ENCODE measurements around the gene LRRC52.

The LRRC52 gene

DNA sequence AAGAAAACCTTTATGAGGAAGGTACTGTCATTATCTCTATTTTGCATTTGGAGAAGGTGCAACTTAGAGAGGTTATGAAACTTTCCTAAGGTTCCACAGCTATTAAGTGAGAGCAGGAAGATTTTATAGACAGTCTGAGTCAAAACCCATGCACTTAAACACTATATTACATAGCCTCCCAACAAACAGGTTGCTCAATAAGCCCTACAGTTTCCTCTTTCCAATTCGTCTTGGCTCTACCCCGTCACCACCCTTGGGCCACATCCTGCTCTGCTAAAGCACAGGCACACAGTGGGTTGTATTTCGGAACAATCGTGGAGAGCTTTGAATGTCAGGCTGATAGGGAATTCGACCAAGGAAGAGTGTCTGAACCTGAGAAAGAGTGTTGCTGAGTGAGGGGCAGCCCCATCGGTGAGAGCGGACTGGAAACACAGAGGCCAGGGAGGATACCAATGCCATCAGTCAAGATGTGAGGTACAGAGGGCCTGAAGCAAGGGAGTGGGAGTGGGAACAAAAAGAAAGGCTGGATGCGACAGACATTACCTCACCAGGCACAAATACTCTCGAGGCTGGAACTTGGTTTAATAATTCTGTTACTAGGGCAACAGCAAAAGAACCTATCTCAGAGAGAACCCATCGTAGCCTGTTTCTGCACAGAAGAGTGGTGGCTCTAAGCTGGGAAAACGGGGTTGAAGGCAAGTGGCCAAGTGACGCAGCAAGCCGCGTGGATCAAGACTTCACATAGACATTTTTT lies 6.3 kb upstream of the LRRC52 start:
- DNase-seq (ENCODE audit: low read depth, low spot score), result no peak

DNA sequence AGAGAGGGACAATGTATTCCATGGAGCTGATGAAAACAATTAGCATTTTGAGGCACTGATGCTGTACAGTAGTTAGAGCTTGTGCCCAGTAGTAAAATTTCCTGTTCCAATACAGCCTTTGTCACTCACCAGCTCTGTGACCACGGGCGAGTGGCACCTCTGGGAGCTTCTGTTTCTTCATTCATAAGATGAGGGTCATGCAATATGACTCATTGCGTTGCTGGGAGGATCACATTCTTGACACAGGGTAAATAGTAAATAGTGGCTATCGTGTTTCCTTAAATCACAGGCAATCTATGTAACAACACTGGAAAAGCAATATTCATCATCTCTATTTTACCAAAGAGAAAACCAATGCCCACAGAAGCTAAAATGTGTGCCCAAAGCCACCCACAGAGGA lies 4.5 kb upstream of the LRRC52 start:
- peak; percentile 10 for DNase-seq (ENCODE audit: low read depth, low spot score)

DNA sequence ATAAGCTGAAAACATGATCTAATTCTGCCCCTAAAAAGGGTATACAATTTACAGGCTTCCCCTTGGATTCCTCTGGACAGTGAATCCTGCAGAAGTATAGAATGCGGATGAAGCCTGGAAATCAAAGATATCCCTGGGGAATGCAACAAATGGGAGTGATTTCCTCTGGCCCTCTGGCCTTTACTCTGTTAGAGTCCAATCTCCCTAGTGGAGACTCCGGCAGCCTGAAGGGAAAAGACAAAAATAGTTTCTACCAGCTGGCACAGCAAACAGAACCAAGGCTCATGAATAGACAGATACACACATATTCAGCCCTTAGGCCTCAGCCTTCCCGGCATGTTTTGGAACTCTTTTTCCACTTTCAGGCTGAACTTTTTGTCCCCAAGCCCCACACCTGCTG lies 3.9 kb upstream of the LRRC52 start:
- no peak for DNase-seq (ENCODE audit: low read depth, low spot score)

DNA sequence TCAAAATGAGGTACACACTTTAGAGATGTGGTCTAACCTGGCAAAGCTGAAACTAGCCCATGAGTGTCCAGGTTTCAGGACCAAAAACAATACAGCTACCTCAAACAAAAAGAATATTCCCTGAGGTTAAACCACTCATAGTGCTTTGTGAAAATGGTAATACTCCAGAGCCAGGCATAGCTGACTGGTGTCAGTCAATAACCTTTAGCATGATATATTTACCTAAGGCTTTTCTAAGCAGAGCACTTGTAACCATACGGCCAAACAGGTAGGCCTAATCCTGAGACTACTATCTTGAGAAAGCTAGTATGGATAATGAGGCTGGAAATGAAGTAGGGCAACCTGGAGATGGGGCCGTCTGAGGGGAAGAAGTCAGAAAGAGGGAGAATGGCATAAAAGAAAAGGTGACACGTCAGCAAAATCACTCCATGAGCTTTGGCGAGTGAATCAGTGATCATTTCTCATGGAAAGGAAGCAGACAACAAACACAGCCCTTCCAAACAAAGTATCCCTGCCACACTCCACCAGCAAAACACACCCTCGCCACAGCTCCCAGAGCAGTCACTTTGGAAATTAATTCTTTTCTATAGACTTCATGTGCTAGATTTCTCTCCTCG lies 1.7 kb upstream of the LRRC52 start:
- DNase-seq (ENCODE audit: low read depth, low spot score), result no peak

DNA sequence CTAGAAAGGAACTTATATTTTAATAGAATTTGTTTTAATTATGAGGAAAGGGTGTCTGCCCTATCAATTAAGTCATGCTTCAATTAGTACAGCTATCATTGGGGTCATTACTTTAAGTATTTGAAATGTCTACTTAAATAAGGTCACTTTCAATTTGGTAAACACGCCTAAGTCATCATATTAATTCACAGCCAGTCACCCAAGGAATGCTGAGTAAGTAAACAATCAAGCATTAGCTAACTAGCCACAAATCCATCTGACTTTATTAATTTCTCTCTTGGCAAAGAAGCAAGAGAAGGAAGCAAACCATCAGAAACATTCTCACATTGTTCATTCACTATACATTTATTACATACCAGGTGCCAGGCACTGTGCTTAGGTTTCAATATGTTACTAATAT lies 1.2 kb upstream of the LRRC52 start:
- DNase-seq (ENCODE audit: low read depth, low spot score), result no peak

DNA sequence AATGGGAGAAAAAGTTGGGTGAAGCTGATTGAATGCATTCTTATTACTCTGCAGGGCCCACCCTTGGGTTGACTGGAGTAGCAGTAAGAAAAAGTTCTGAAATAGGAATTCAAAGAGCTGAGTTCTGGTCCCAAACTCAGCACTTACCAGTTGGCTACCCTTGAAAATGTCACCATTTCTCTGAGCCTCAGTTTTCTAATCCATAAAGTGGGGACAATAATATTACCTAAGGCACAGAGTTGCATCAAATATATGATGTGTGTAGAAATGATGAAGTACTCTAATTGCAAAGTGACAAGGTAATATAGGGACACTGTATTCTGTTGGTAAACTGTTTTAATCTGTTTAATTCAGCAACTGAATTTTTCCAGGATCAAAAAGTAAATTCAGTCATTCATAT lies 1.2 kb downstream of the LRRC52 start:
- no peak for DNase-seq (ENCODE audit: low read depth, low spot score)

DNA sequence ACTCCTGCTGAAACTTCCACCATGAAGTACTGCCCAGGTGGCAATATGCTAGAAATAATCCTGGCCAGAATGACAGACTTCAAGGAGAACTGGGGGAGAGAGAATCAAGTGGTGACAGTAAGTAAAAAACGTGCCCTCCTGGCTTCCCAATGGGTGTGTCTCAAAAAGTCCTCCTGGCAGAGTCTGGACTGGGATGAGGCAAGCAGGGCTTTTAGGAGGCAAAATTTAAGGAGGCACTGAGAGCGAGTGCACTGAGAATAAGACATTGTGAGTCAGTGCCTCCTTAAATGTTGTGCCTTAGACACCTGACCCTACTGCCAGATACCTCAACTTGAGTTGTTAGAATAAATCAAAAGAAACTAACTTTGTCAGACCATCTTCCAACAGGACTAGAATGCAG lies 2.2 kb downstream of the LRRC52 start:
- no peak for DNase-seq (ENCODE audit: low read depth, low spot score)

DNA sequence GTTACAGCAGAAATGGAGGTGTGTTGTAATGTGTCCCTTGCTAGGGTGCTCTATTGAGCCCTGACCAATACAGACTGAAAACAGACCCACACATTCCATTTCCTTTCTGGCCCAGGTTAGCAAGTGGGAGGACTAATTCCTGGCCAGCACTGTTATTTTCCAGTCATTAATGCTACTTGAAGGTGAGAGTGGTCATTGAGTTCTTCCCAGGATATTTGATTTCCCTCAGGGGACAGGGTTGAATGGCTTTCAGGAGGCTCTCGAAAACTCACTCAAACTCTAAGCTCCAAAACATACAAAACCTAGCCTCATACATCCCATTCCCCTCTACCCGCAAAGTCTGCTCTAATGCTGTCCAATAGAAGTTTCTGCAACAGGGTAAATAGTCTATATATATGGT lies 6.2 kb downstream of the LRRC52 start:
- DNase-seq (ENCODE audit: low read depth, low spot score), result no peak

DNA sequence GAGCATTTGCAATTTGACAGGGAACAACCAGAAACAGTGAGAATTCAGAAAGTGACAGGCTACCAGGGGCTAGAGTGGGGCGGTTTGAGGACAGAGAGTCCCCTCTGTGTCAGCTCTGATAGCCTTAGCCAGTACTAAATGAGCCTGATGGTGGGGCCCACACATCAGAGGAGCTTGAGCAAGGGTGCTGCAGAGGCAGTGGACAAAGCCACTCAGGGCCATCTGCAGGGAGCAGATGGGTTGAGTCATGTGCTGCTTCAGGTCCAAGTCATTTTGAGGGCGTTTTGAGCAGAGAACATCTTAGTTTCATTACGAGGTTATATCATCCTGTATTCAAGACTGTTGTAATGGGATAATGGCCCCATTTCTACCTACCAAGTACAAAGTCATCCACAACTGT lies 7.7 kb downstream of the LRRC52 start:
- DNase-seq (ENCODE audit: low read depth, low spot score), result no peak

DNA sequence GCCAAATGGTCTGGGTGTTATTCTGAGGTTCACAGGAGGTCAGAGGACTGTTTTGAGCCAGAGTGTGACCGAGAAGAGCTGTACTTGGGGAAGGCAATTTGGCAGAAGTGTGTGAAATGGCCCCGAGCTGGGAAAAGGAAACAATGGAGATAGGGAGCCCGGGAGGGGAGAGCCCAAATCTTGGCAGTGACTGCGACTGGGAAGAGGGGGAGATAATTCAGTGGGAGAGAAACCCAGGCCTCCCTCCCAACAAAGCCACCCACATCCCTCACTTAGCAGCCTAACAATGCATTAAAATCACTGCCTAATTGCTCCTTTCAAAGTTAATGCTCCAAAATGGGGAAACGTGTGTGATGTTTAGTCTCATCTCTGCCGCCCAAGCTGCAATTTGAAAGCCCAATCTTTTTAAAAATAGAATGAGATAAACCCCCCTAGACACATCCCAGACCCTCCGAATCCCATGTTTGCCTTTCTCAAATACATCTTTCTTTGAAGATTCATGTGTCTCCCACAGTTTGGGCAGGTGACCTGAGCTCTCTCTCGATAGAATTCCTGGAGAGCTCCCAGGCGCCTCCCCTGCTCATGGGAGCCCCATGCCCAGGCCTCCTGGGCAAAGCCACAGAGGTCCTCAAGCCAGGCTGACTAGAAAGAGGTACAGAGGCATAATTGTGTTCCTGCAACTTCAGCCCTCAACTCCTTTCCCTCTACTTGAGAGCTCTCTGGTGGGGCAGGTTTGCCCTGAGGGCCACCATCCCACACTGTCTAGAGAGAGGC lies 17.3 kb downstream of the LRRC52 start:
- DNase-seq (ENCODE audit: low read depth, low spot score), result no peak

DNA sequence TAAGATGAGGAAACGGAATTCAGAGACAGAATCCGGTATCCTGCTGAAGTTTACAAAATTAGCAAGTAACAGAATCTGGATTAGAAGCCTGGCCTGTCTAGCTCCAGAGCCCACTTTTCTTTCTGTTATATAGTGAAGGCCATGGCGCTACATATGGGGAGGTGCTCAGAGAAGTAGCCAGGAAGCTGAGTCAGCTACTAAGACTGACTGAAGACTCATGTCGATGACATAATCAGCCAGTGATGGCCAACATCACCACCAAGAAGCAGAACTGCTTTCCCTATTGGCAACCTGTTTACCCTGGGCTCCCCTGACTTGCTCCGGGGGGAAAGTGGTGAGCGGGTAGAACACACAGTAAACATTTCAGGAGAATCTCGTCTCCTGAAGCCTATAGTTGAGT lies 18.8 kb downstream of the LRRC52 start:
- DNase-seq (ENCODE audit: low read depth, low spot score), result no peak

DNA sequence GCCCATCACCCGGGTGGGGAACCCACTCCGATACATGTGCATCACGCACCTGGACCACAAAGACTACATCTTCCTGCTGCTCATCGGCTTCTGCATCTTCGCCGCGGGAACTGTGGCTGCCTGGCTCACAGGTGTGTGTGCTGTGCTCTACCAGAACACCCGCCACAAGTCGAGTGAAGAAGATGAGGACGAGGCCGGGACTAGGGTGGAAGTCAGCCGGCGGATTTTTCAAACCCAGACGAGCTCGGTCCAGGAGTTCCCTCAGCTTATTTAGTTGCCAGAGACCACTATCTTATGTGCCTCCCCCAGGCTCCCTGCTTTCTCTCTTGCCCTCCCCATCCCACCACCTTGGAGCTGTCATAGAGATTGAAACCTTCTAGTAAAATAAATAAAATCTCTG lies 19.8 kb downstream of the LRRC52 start:
- no peak for DNase-seq (ENCODE audit: low read depth, low spot score)

DNA sequence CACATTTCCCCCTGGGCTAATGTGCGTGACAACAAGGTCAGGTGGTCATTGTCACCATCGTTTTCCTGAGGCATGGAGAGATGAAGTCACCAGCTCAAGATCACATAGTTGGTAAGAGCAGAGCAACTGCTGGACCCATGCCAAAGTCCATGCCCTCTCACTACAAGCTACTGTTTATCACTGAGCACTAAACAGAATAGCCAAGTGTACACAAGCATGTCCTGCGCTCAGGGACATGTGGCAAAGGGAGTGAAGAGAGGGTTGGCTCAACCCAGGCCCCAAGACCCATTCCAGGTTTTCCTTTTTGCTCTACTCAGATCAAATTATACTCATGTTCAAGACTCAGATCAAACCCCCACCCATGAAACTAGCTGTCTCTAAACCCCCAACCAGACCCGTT lies 20.8 kb downstream of the LRRC52 start:
- DNase-seq (ENCODE audit: low read depth, low spot score), result no peak

DNA sequence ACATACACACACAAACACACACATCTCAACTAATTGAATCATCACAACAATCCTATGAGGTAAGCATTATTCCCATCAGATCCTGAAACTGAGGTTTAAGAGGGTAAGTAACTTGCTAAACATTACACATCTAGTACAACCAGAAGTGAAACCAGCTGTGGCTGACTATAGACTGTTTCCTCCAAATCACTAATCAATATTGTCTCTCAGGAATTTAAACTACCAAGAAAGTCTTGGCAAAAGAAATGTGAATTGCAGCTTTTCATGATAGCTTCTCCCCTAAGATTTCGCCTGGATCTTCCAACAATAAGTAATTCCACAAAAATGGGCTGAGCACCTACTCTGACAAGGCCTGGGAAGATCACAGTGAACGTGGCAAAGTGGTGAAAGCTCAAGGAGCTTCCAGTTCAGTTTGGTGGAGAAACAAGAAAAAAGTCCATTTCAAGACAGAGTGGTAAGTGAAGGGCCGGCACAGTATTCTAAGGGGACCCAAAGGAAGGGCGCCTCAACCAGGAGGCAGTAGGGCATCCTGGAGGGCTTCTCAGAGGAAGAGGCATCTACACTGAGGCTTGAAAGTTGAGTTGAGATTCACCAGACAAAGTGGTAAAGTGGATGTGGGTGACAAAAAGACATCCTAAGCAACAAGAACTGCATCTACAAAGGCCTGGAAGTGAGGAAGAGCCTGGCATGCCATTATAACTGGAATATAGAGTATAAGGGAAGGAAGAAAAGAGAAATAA lies 22.1 kb downstream of the LRRC52 start:
- no peak for DNase-seq (ENCODE audit: low read depth, low spot score)

DNA sequence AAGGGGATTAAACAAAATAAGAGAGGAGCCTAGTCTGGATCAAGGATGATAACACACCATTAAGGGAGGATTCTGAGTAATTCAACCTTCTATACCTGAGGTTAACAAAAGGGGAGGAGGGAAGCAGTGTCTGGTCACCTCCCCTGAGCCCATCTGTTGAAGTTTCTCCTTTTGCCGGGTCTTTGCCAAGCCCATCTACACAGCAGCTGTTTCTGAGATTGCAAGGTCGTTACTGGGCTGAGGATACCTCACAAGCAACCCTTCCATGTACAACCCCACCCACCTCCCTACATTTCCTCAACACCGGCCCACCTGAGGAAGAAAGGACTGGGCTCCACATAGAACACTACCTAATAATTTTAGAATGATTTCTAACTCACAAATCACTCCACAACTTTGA lies 26.3 kb downstream of the LRRC52 start:
- no peak for DNase-seq (ENCODE audit: low read depth, low spot score)

DNA sequence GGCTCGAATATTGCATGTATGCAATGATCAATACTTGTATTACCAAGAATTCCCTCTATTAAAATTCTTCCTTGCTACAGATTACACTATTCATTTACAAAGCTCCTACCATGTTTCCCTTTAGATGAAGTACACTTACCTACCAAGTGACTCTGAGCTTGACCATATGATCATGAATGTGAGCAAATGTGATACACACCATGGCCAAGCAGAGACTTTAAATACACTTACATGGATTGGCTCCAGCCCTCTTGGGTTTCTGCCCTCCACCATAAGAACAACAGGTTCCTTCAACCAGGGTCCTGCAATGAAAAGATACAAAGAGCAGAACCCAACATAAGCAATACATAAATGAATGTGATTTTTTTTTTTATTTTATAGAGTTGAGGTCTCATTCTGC lies 30.0 kb downstream of the LRRC52 start:
- no peak for DNase-seq (ENCODE audit: low read depth, low spot score)

DNA sequence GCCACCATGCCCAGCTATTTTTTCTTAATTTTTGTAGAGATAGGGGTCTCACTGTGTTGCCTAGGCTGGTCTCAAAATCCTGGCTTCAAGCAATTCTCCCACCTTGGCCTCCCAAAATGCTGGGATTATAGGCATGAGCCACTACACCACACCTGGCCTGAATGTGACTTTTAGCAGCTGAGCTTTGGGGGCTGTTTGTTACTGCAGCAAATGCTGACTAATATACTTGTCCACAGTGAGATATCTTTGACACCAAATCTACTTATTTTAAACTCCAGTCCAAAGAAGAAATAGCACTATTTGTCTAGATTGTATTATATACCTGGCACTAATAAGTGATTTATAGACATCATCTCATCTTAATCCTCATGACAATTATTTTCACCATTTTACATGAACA lies 30.5 kb downstream of the LRRC52 start:
- no peak for DNase-seq (ENCODE audit: low read depth, low spot score)

DNA sequence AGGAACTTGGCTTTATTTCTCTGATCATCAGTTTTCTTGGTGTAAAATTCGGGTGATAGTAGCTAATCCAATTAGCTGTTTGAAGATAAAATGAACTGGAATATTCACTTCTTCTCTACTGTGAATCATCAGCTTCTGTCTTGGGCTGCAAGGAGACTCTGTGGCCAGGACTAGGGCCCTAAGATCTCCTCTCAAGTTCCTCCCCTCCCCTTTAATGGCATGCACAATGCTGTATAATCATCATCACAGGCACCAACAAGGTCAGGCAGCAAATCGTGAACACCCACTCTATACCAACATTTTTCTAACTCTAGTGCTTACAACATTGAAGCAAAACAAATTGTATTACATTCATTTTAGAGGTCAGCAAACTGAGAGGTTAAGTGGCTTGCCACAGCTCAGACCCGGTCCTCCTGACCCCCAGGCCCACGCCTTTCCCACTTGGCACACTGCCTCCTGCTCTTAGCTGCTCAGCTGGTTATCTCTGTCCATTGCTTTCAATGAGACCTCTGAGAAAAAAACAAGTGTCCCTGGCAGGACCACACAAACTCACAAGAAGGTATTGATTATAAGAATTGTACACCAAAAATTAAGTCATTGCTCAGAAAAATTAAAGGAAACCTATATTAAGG lies 31.8 kb downstream of the LRRC52 start:
- DNase-seq (ENCODE audit: low read depth, low spot score), result no peak

DNA sequence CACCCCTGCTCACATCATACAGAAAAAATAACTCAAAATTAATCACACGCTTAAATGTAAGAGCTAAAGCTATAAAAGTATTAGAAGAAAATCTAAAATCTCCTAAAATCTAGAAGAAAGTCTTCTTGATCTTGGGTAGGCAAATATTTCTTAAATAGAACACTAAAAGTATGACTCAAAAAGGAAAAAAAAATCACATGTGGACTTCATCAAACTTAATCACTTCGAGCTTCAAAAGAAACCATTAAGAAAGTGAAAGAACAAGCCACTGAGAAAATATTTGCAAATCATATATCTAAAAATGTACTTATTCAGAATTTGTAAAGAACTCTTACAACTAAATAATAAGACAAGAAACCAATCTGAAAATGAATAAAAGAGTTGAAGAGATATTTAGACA lies 32.7 kb downstream of the LRRC52 start:
- DNase-seq (ENCODE audit: low read depth, low spot score), result no peak

DNA sequence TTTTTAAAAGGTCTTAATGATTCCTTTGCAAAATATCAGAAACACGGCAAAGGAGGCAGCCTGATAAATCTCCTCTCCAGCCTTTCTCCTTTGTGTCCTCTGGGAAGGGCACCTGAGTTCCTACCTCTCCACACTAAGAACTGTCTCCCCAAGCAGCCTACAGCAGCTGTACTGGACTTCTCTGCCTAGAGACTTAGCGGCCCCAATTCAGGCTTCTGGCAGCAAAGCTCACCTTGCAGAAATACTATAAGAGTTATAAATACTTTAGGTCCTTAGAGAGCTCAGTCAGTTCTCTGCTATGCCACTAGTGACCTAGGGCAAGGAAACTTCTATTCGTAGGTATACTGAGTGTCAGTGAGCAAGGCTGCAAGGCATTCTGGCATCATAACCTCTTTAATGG lies 33.9 kb downstream of the LRRC52 start:
- DNase-seq (ENCODE audit: low read depth, low spot score), result no peak

DNA sequence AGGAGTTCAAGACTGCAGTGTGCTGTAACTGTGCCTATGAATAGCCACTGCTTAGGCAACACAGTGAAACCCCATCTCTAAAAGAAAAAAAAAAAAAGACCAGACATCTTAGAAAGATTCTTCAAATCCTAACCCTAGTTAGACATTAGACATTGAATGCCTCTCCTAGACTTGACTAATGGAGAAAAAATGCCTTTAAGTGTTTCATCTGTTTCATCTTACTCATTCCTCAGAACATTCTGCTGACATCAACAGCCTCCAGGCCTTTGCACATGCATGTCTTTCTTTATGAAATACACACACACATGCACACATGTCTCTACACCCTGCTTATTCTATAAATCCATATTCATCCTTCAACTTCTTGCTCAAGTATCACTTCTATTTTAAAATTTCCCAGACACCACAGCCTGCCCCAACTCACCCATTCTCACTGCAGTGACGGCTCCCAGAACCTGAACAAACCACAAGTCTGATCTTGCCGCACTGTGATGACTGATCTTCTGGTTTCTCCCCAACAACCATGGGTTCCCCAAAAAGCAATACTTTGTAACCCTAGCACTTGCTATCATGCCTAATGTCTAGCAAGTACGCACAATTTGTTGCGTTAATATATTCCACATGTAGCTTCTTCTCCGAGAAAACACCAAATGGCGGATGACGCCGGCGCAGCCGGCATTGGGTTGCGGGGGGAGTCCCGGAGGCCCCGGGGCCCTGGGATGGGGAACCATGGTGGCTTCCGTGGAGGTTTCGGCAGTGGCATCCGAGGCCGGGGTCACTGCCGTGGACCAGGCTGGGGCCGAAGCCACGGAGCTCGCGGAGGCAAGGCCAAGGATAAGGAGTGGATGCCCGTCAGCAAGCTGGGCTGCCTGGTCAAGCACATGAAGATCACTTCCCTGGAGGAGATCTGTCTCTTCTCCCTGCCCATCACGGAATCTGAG lies 37.4 kb downstream of the LRRC52 start:
- no peak for DNase-seq (ENCODE audit: low read depth, low spot score)

All from astrocyte of the hippocampus (primary cell).